Psoas muscle (tissue), 8 donors: ENCODE results near the gene PCYT1B. TPM values are rescaled to one million over a fixed set of nuclear protein-coding genes. Genes with fewer than 3 reads are reported as not detected.

ENCODE experiments used
- ATAC-seq, 4 donors: fragments of 200-7000 bp; cut with Tn5 transposase; one replicate each; pipeline ENCODE4 v1.9.1; 2020; ENCODE audit warnings: moderate library complexity in 3 of 4, mild to moderate bottlenecking in 2 of 4
- DNase-seq, 2 donors: peaks; one replicate each; pipeline ENCODE4 v3.0.0-alpha.2; 2020
- H3K27ac ChIP-seq: fragments of 200-600 bp; one replicate; pipeline ENCODE4 v1.8.0; 2022
- H3K27me3 ChIP-seq, 3 donors: fragments of 200-600 bp in 1 of 3; one replicate each; pipeline versions ENCODE4 v1.6.1 to v1.8.0; 2013 to 2022; ENCODE audit warnings: low read length in 2 of 3, mild to moderate bottlenecking in 2 of 3, moderate library complexity in 1 of 3; ENCODE audit not compliant: insufficient read depth in 3 of 3
- H3K36me3 ChIP-seq, 2 donors: fragments of 200-600 bp in 1 of 2; one replicate each; pipeline versions ENCODE4 v1.6.1 to v1.8.0; 2013 to 2022; ENCODE audit warnings: low read depth in 1 of 2, mild to moderate bottlenecking in 1 of 2, moderate library complexity in 1 of 2; ENCODE audit not compliant: insufficient read depth in 1 of 2
- H3K4me1 ChIP-seq: fragments of 200-600 bp; one replicate; pipeline ENCODE4 v1.8.0; 2022
- H3K4me3 ChIP-seq: fragments of 200-600 bp; one replicate; pipeline ENCODE4 v1.8.0; 2022; ENCODE audit warnings: mild to moderate bottlenecking
- H3K9me3 ChIP-seq: fragments of 200-600 bp; one replicate; pipeline ENCODE4 v1.8.0; 2022
- WGBS, 3 donors: extraction: QIAGEN DNeasy Blood & Tissue Kit; methylation state at CpG; one replicate each; pipeline versions ENCODE4 v1.1.6 to v1.1.7; 2013; 5-methylcytosine and 5-hydroxymethylcytosine counted together
- intact Hi-C, 2 donors: fragments of 100-400 bp; cut with DNase I; formaldehyde crosslinking; loops; one replicate each; pipeline versions ENCODE4 v1.11.0 to v1.14.2; 2022
- polyA plus RNA-seq, 3 donors: library from polyadenylated mRNA; stranded (reverse); fragments of 200-250 nt; gene quantifications; one replicate each; pipeline ENCODE4 v1.2.3, GENCODE V29; 2013
- total RNA-seq, 4 donors: library from RNA; stranded (reverse); fragmentation: NEBNext Ultra II Directional in 2 of 4; extraction: Animal tissue kit (Norgen Biotek cat#: 25700) in 2 of 4; gene quantifications; one replicate each; pipeline versions ENCODE4 v1.2.1 to v1.2.4, GENCODE V29; 2021 to 2023
- TF ChIP-seq, protein P1 (sequence below): fragments of 200-600 bp; IDR thresholded peaks from one replicate; pipeline ENCODE4 v1.8.0; 2022; ENCODE audit warnings: antibody characterized with exemption
- donor health status: healthy with polysubstance abuse.
- donor health status: DM: no; HTN: no; CAD: no; lungs with moderate emphysema.
- donor health status: Bipolar disorder and iron deficiency.
- donor health status: healthy.
- donor health status: DM: yes; HTN: yes; CAD: no.
- donor health status: DM: no; HTN: no; CAD: no.
- donor health status: DM: no; HTN: no; CAD: no.
- donor health status: DM: yes; HTN: yes; CAD: no.

PCYT1B gene
- total and polyA plus RNA-seq, 7 donors, result 0.01 to 0.41 (median 0.08) TPM; not detected in 2

DNA sequence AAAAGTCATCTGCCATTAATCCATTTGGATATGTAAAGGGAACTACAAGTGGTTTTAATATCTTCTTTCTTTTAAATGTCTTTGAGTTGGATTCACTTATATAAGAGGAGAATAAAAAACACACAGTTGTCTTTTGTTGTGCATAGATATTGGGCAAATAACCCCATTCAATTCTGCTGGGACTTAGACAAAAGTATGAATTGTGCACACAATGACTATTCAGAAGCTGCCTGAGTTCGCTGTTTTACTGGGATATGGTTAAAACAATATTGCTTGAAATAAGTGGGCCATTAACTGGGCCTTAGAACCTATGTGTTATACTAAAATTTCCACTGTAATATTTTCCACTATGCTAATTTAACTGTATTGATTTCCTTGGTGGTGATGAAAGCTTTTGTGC, 71.7 kb downstream of the PCYT1B start:
- Histone ChIP-seq H3K9me3 (no peaks in the 10 kb centered on the region), H3K27me3 (no peaks in the 10 kb centered on the region), H3K4me1 (no peaks in the 10 kb centered on the region), H3K4me3 (no peak overlapping the region), H3K27ac (no peak overlapping the region), H3K36me3 (no peaks in the 10 kb centered on the region)
- intact Hi-C loops, result no loop called here
- no peak for DNase-seq
- ATAC-seq, result no peak
- TF ChIP-seq, protein P1, sequence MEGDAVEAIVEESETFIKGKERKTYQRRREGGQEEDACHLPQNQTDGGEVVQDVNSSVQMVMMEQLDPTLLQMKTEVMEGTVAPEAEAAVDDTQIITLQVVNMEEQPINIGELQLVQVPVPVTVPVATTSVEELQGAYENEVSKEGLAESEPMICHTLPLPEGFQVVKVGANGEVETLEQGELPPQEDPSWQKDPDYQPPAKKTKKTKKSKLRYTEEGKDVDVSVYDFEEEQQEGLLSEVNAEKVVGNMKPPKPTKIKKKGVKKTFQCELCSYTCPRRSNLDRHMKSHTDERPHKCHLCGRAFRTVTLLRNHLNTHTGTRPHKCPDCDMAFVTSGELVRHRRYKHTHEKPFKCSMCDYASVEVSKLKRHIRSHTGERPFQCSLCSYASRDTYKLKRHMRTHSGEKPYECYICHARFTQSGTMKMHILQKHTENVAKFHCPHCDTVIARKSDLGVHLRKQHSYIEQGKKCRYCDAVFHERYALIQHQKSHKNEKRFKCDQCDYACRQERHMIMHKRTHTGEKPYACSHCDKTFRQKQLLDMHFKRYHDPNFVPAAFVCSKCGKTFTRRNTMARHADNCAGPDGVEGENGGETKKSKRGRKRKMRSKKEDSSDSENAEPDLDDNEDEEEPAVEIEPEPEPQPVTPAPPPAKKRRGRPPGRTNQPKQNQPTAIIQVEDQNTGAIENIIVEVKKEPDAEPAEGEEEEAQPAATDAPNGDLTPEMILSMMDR, result no peak
- WGBS, 3 donors, result 73 to 100% (median 90%) methylated on average over 1 of the region's 1 CpG

DNA sequence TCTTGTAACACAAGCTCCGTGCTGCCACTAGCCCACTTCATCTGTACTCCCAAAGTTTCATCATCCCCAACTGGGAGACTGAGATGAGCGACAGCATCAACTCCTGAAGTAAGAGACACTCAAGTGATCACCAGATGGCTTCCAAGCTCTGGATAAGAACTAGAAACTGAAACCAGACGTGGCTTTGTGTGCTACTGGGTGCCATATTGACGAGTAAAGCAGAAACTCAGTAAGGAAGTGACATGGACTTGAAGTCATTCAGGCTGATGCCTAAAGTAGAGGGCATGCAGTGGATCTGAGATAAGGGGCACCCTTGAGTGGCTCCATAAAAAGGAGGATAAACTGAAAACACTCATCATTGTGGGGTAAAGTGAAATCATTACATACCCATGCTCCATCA, 72.4 kb downstream of the PCYT1B start:
- H3K9me3 ChIP-seq, result no peaks in the 10 kb centered on the region
- no peak for ATAC-seq
- 61 to 94% (median 76%) methylated on average over 4 of the region's 4 CpGs for WGBS, 3 donors
- TF ChIP-seq, protein P1, result no peak
- H3K4me1 ChIP-seq, result no peaks in the 10 kb centered on the region
- no peaks in the 10 kb centered on the region for H3K36me3 ChIP-seq
- no peaks in the 10 kb centered on the region for H3K27me3 ChIP-seq
- DNase-seq, result no peak
- no peak overlapping the region for H3K4me3 ChIP-seq
- intact Hi-C loops, result no loop called here
- H3K27ac ChIP-seq, result no peak overlapping the region

DNA sequence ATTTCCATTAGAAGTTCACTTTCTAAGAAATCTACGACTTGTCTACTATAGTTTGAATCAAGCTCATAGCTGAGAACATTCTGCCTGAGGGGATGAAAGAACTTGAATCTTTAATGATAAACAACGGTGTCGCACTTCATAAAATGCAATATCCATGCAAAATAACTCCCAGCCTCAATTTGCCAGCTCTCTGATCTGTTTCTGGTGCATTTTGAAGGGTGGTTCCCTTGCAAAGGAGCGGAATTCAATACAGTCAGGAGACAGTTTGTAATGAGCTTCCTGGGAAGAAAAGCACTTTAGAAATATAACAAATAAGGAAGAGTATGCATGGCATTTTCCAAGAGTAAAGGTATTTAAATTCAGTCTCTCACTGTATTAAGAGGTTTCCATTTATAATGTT, 80.0 kb downstream of the PCYT1B start:
- WGBS, 3 donors, result 75 to 80% (median 77%) methylated on average over 4 of the region's 4 CpGs

DNA sequence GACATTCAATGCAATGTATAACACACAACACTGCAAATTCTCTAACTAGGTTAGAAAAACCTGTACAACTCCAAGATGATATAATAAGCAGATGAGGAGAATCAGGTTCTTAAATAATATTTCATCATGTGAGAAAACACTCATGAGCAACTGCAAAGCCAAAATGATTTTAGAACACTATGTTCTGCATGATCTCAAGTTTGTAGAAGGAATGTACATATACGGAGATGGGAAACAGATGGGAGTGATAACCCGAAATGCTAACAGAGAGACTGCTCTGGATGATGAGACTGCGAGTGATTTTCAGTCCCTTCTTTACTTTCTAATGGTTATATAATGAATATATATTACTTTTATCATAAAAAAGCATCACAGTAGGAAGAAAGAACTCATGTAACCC, 80.9 kb downstream of the PCYT1B start:
- Histone ChIP-seq H3K36me3 (no peaks in the 10 kb centered on the region), H3K27ac (no peak overlapping the region), H3K4me1 (no peaks in the 10 kb centered on the region), H3K9me3 (no peaks in the 10 kb centered on the region), H3K4me3 (no peak overlapping the region), H3K27me3 (peaks cover 0 to 8% (median 0%) of the 10 kb centered on the region in 3 donors)
- no peak for DNase-seq
- intact Hi-C loops, result no loop called here
- TF ChIP-seq, protein P1, result no peak
- no peak for ATAC-seq
- WGBS, 3 donors, result 63 to 68% (median 67%) methylated on average over 3 of the region's 3 CpGs

More for the DNA sequence above, 80.0 kb downstream of the PCYT1B start:
- ATAC-seq (no peak), DNase-seq (no peak)
- H3K27ac ChIP-seq, result no peak overlapping the region
- H3K9me3 ChIP-seq, result no peaks in the 10 kb centered on the region
- H3K4me1 ChIP-seq, result no peaks in the 10 kb centered on the region
- TF ChIP-seq, protein P1, result no peak
- H3K4me3 ChIP-seq, result no peak overlapping the region
- H3K36me3 ChIP-seq, result no peaks in the 10 kb centered on the region
- intact Hi-C loops, result no loop called here
- peaks cover 0 to 8% (median 0%) of the 10 kb centered on the region in 3 donors for H3K27me3 ChIP-seq

DNA sequence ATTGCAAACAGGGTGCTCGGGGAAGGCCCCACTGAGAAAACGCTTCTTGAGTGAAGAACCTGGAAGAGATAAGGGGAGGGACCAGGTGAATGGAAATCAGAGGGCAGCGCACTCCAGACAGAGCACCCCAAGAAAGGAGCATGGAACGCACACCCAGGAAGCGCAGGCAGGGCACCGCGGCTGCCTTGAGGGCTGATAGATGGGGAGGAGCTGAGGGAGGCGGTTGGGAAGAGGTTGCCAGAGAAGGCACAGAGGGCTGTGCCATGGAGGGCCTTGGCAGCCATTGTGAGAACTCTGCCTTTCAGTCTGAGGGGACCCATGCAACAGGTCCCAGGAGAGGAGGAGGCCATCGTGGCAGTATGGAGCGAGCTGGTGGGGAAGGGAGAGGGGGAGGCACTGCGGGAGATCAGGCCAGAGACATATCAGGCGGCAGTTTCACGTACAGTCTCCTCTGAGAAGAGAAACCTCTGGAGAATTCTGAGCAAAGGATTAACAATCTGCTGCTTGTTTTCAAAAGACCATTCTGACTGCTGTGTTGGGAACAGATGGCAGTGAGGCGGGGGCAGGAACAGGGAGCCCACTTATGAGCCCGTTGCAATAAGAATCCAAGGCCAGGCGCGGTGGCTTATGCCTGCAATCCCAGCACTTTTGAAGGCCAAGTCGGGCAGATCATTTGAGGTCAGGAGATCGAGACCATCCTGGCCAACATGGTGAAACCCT, 83.7 kb downstream of the PCYT1B start:
- H3K4me1 ChIP-seq, result no peaks in the 10 kb centered on the region
- no peaks in the 10 kb centered on the region for H3K36me3 ChIP-seq
- intact Hi-C loops, result no loop called here
- WGBS, 3 donors, result 59 to 67% (median 67%) methylated on average over 12 to 19 of the region's 19 CpGs
- no peak for ATAC-seq
- no peak overlapping the region for H3K27ac ChIP-seq
- no peak for DNase-seq
- TF ChIP-seq, protein P1, result no peak
- H3K4me3 ChIP-seq, result no peak overlapping the region
- peaks cover 0 to 8% (median 0%) of the 10 kb centered on the region in 3 donors for H3K27me3 ChIP-seq
- no peaks in the 10 kb centered on the region for H3K9me3 ChIP-seq
